Astrocyte of the cerebellum (primary cell): ENCODE data around the gene SLC39A1.

Experiments used
- DNase-seq: peaks from one replicate; pipeline ENCODE4 v3.0.0-alpha.2; 2011; ENCODE audit warnings: low read depth
- H3K4me3 ChIP-seq: 2 replicates; pipeline ENCODE4 v1.5.1; 2011; ENCODE audit warnings: mild to moderate bottlenecking, low read depth, low read length, moderate library complexity
- CTCF ChIP-seq: IDR thresholded peaks from 2 replicates; pipeline ENCODE4 v1.5.1; 2012; ENCODE audit warnings: low read length, low read depth, moderate library complexity, mild to moderate bottlenecking; ENCODE audit errors: missing control alignments
- in situ Hi-C: cut with HindIII; loops from 2 replicates; pipeline ENCODE4 v1.10.0; 2017; ENCODE audit warnings: low sequenced_read_pairs

Gene SLC39A1

DNA sequence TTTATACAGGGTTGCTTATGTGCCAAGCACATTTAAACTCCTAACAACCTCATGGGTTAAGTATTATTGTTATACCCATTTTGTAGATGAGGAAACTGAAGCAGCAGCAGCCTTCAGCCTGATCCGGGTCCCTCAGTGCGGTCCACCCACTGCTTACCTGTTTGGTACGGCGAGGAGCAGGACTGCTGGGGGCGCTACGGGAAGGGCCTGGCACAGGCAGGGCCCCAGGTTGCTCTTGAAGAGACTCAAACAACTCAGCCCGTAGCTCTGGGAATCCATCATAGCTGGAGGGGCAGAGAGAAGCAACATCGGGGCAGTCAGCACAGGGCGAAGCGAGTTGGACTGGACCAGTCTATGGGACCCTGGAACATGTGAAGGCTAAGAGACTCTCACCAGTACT is 26.0 kb downstream of the SLC39A1 start:
- DNase-seq = no peak
- TF ChIP-seq CTCF = no peak
- in situ Hi-C loops = no loop called here
- no peak overlapping the region for H3K4me3 ChIP-seq

DNA sequence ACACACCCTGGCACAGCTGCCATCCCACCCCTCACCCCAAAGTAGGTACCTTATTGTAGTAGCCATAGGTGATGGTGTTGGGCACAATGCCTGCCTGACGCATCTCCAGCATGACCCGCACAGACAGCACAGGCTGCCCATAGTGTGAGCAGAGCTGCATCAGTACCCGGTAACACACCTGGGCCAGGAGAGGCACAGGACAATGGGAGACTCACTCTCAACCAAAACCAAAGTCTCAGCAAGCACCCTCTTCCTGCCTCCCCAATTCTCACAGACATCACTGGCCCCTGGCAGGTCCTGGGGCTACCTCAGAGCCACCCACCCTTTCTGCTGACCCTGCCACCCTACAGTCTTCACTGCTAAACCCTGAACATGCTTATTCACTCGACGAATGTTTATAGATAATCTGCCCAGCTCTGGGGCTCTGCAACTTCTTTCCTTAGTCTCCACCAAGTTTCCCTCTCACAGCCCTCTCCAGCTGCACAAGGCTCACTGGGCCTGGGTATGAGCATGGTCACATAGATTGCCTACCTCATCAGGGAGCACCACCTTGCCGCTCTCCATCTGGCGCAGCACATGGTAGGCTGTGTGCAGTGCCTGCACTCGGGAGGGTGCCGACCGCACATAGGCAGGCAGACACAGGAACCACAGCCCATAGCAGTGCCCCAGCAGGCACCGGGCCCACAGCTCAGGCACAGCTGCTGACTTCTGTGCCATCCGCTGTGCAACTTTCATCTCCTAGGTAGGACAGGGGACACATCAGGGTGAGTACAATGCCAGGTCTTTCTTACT is 27.1 kb downstream of the SLC39A1 start:
- TF ChIP-seq CTCF = no peak
- in situ Hi-C loops = no loop called here
- DNase-seq = no peak
- H3K4me3 ChIP-seq = no peak overlapping the region

GRCh38 chr1:153934746-153935145 is 28.6 kb downstream of the SLC39A1 start:
- no peak for DNase-seq
- H3K4me3 ChIP-seq = no peak overlapping the region
- in situ Hi-C loops = no loop called here
- TF ChIP-seq CTCF = no peak

DNA sequence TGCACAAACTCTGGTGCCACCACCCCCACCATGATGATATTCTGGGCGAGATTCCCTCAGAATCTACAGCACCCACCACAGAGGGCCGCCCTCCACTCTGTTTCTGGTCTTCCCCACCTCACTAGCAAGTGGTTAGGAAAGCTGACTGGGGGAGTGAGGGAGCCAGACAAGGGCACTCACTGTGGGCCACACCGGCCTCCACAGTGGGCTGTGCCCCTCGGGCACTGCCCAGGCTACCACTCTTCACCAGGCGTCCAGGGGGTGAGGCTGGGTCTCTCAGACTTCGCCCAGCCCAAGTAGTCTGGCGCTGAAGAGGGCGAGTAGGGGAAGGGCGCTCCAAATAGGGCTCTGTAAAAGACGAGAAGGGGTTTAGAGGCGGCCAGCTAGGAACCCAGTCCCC is 29.4 kb downstream of the SLC39A1 start:
- no peak overlapping the region for H3K4me3 ChIP-seq
- no peak for TF ChIP-seq CTCF
- no peak for DNase-seq
- in situ Hi-C loops = no loop called here

DNA sequence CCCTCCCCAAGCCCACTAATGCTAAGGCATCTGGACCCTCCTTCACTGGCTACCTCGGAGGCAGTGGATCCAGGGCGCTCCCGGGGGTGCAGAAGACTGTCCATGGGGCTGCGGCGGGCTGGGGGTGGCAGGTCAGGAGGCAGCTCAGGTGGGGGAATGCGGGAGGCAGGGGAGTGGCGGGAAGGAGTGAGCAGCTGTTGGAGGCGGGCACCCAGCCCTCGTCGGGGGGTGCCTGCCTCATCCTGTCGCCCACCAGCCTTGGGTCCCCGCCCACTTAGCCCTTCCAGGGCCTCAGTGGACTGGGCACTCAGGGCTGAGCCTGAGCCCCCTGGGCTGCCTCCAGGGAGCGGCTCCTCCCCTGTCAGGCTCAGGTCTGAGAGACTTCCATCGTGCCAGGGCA is 29.9 kb downstream of the SLC39A1 start:
- in situ Hi-C loops = no loop called here
- no peak overlapping the region for H3K4me3 ChIP-seq

More for the DNA sequence above, 29.9 kb downstream of the SLC39A1 start:
- DNase-seq = no peak
- TF ChIP-seq CTCF = no peak
